GM12878 (cell line): ENCODE data around the gene HAGHL. TPM values are rescaled to one million over a fixed set of nuclear protein-coding genes. Genes with fewer than 3 reads are reported as not detected.
A peak's percentile ranks its signal among the peaks of the same experiment; 100 is the strongest.

ENCODE experiments used
- ATAC-seq: fragments of 200-7000 bp; cut with Tn5 transposase; 3 replicates; pipeline ENCODE4 v1.9.1; 2020; ENCODE audit warnings: mild to moderate bottlenecking, moderate library complexity
- BruUV-seq: library from RNA; stranded (reverse); fragments of 400-500 nt; replicated peaks from 2 replicates; lab custom pipeline; 2021; lab: Mats Ljungman, UMichigan
- CTCF ChIA-PET: fragments of 300-600 bp; sonication (Branson Sonifier 250); formaldehyde crosslinking; extraction: SDS; loops from one replicate; lab custom pipeline; 2021; ENCODE audit warnings: inconsistent platforms; lab: Yijun Ruan, JAX
- POLR2A ChIA-PET: fragments of 350-600 bp; formaldehyde crosslinking; extraction: SDS; loops from one replicate; lab custom pipeline; 2021; ENCODE audit warnings: inconsistent platforms; lab: Charles Lee
- RAD21 ChIA-PET: fragments of 300-600 bp; sonication (Branson Sonifier 250); formaldehyde crosslinking; loops from one replicate; lab custom pipeline; 2023; ENCODE audit warnings: antibody characterized with exemption; ENCODE audit not compliant: unreplicated experiment; lab: Charles Lee
- SMC1A ChIA-PET: fragments of 300-600 bp; sonication (Branson Sonifier 250); formaldehyde crosslinking; loops from one replicate; lab custom pipeline; 2023; ENCODE audit not compliant: unreplicated experiment, uncharacterized antibody; lab: Charles Lee
- DNase-seq: peaks from one replicate; pipeline ENCODE4 v3.0.0-alpha.2; 2011; ENCODE audit warnings: low read depth, low spot score
- FAIRE-seq: peaks from 3 replicates; lab custom pipeline; 2011; peaks lifted over from hg19 to GRCh38; lab: Jason Lieb, UNC
- H2AFZ ChIP-seq: 2 replicates; pipeline ENCODE4 v1.6.0; 2011; ENCODE audit warnings: low read depth, low read length, control low read depth; ENCODE audit not compliant: control insufficient read depth
- H3K27ac ChIP-seq: 2 replicates; pipeline ENCODE4 v1.5.1; 2011; ENCODE audit warnings: control low read depth; ENCODE audit not compliant: control insufficient read depth, insufficient read depth
- H3K27me3 ChIP-seq, 2 experiments: replicated peaks in 1 of 2; 2 replicates each; pipeline versions ENCODE4 v1.6.0 to v1.6.1; 2011; ENCODE audit warnings: low read length in 1 of 2; ENCODE audit not compliant: control insufficient read depth in 2 of 2, insufficient read depth in 2 of 2
- H3K36me3 ChIP-seq, 2 experiments: 2 replicates each; pipeline ENCODE4 v1.5.1; 2011; ENCODE audit warnings: low read length in 1 of 2; ENCODE audit not compliant: control insufficient read depth in 2 of 2, insufficient read depth in 2 of 2
- H3K4me1 ChIP-seq: 2 replicates; pipeline ENCODE4 v1.6.1; 2011; ENCODE audit warnings: mild to moderate bottlenecking, low read length, moderate library complexity, mixed read lengths; ENCODE audit not compliant: control insufficient read depth, insufficient read depth
- H3K4me2 ChIP-seq: 2 replicates; pipeline ENCODE4 v1.6.0; 2011; ENCODE audit warnings: control low read depth; ENCODE audit not compliant: control insufficient read depth, insufficient read depth
- H3K4me3 ChIP-seq: fragments of 200-600 bp; sonication (generic); 2 replicates; pipeline ENCODE4 v1.5.1; 2016
- H3K79me2 ChIP-seq: 2 replicates; pipeline ENCODE4 v1.6.0; 2011; ENCODE audit warnings: low read length; ENCODE audit not compliant: control insufficient read depth, insufficient read depth
- H3K9ac ChIP-seq: 2 replicates; pipeline ENCODE4 v1.8.0; 2011; ENCODE audit warnings: low read length, control low read depth, mixed read lengths; ENCODE audit not compliant: control insufficient read depth, insufficient read depth
- H3K9me3 ChIP-seq: replicated peaks from 3 replicates; pipeline ENCODE4 v1.5.1; 2011; ENCODE audit warnings: mild to moderate bottlenecking, low read length; ENCODE audit not compliant: control insufficient read depth, insufficient read depth
- H4K20me1 ChIP-seq: 2 replicates; pipeline ENCODE4 v1.6.0; 2011; ENCODE audit not compliant: control insufficient read depth, insufficient read depth
- POLR2A ChIP-seq: IDR thresholded peaks from 2 replicates; pipeline ENCODE4 v1.6.1; 2011; ENCODE audit warnings: low read depth, mild to moderate bottlenecking, low read length
- WGBS: methylation state at CpG from one replicate; pipeline ENCODE4 v1.1.6; 2016; ENCODE audit warnings: low lambda C conversion rate; ENCODE audit not compliant: insufficient replicate concordance, insufficient coverage; ENCODE audit errors: missing lambda C conversion rate; 5-methylcytosine and 5-hydroxymethylcytosine counted together
- in situ Hi-C: fragments of 300-500 bp; cut with MboI; formaldehyde crosslinking; loops from 9 replicates; pipeline ENCODE4 v1.14.3; 2018; ENCODE audit warnings: mixed read lengths
- intact Hi-C: fragments of 100-400 bp; cut with micrococcal nuclease; formaldehyde crosslinking; loops from one replicate; pipeline ENCODE4 v1.14.2; 2022; ENCODE audit not compliant: unreplicated experiment
- polyA plus RNA-seq, 11 experiments: library from polyadenylated mRNA; depleted of rRNA in 4 of 11; unstranded in 6 of 11; stranded (reverse) in 5 of 11; fragments of >200 nt; fragmentation: Nextera tagmentation in 4 of 11; fragmentation: Illumina TruSeq in 1 of 11; extraction: Ambion mirVana in 4 of 11; extraction: Trizol in 1 of 11; gene quantifications; 1 replicate in 1 of 11; 2 replicates in 10 of 11; pipeline versions ENCODE4 v1.2.1 to v1.2.3, GENCODE V29; 2011 to 2016; ENCODE audit warnings: inconsistent platforms in 2 of 11, missing spikeins in 2 of 11, low read depth in 1 of 11
- total RNA-seq, 4 experiments: library from RNA; depleted of rRNA in 3 of 4; stranded (reverse); fragments of >200 nt in 3 of 4; fragmentation: Illumina TruSeq in 1 of 4; extraction: Trizol in 1 of 4; gene quantifications; 2 replicates each; pipeline versions ENCODE4 v1.2.1 to v1.2.3, GENCODE V29; 2013 to 2021
- TF ChIP-seq, protein P1 (sequence below): IDR thresholded peaks from 2 replicates; pipeline ENCODE4 v1.6.1; 2012; ENCODE audit warnings: improper control_type of control experiment, low read depth, low read length; ENCODE audit not compliant: insufficient replicate concordance

HAGHL gene
- total and polyA plus RNA-seq, 10 of the 15 experiments (the other 5 are each of a cell fraction or from before 2014, with no cell fraction given), result 0.23 to 44.6 (median 16.4) TPM

GRCh38 chr16:684961-685696 is 41.8 kb upstream of the HAGHL start:
- RAD21 ChIA-PET, result no interaction called here
- FAIRE-seq (no peak), DNase-seq (no peak), ATAC-seq (no peak)
- intact Hi-C loops, result loop anchor here (2.0 to 5.0 kb wide), 3 partner anchors 36 to 158 kb away; partner anchors contain the start of genes ANTKMT, CAPN15 and METTL26
- Histone ChIP-seq H3K9me3 (no peaks in the 10 kb centered on the region), H3K79me2 (peaks cover 34% of the 10 kb centered on the region), H4K20me1 (peaks cover 6% of the 10 kb centered on the region; the same call in 1 of the 2 replicates), H3K4me3 (no peak overlapping the region), H3K27me3 (no peaks in the 10 kb centered on the region), H3K9ac (no peak overlapping the region), H3K4me1 (peaks cover 20% of the 10 kb centered on the region), H3K36me3 (peaks cover 6 to 14% of the 10 kb centered on the region in 2 experiments; a peak in 2 of 4 replicates), H3K27ac (no peak overlapping the region), H2AFZ (no peak overlapping the region), H3K4me2 (no peak overlapping the region; the same call in 1 of the 2 replicates)
- CTCF ChIA-PET, result no interaction called here
- in situ Hi-C loops, result no loop called here
- TF ChIP-seq, protein P1, sequence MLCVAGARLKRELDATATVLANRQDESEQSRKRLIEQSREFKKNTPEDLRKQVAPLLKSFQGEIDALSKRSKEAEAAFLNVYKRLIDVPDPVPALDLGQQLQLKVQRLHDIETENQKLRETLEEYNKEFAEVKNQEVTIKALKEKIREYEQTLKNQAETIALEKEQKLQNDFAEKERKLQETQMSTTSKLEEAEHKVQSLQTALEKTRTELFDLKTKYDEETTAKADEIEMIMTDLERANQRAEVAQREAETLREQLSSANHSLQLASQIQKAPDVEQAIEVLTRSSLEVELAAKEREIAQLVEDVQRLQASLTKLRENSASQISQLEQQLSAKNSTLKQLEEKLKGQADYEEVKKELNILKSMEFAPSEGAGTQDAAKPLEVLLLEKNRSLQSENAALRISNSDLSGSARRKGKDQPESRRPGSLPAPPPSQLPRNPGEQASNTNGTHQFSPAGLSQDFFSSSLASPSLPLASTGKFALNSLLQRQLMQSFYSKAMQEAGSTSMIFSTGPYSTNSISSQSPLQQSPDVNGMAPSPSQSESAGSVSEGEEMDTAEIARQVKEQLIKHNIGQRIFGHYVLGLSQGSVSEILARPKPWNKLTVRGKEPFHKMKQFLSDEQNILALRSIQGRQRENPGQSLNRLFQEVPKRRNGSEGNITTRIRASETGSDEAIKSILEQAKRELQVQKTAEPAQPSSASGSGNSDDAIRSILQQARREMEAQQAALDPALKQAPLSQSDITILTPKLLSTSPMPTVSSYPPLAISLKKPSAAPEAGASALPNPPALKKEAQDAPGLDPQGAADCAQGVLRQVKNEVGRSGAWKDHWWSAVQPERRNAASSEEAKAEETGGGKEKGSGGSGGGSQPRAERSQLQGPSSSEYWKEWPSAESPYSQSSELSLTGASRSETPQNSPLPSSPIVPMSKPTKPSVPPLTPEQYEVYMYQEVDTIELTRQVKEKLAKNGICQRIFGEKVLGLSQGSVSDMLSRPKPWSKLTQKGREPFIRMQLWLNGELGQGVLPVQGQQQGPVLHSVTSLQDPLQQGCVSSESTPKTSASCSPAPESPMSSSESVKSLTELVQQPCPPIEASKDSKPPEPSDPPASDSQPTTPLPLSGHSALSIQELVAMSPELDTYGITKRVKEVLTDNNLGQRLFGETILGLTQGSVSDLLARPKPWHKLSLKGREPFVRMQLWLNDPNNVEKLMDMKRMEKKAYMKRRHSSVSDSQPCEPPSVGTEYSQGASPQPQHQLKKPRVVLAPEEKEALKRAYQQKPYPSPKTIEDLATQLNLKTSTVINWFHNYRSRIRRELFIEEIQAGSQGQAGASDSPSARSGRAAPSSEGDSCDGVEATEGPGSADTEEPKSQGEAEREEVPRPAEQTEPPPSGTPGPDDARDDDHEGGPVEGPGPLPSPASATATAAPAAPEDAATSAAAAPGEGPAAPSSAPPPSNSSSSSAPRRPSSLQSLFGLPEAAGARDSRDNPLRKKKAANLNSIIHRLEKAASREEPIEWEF, result no peak
- TF ChIP-seq POLR2A, result peak; percentile 58
- SMC1A ChIA-PET, result no interaction called here
- POLR2A ChIA-PET, result no interaction called here
- no TSS peak for BruUV-seq
- WGBS, result 97% methylated on average over 49 of the region's 61 CpGs
